Mesenchymal stem cell (in vitro differentiated cells and primary cell): Measurements from ENCODE around the gene RSBN1L.
"Not testable (repeated sequence)": the region's sequence is repeated elsewhere in the genome, so short reads cannot be mapped to it uniquely, and the experiment has no call there.

ENCODE experiments used
- DNase-seq: peaks from one replicate; pipeline ENCODE4 v3.0.0-alpha.2; 2013
- H2AFZ ChIP-seq: one replicate; pipeline ENCODE4 v1.6.1; 2013; ENCODE audit warnings: low read depth, mild to moderate bottlenecking, control low read depth, inconsistent platforms, low read length, moderate library complexity
- H2AK5ac ChIP-seq: 2 replicates; pipeline ENCODE4 v1.6.1; 2013; ENCODE audit warnings: low read length, moderate library complexity, mild to moderate bottlenecking, inconsistent platforms; ENCODE audit not compliant: severe bottlenecking
- H2BK120ac ChIP-seq: one replicate; pipeline ENCODE4 v1.6.1; 2013; ENCODE audit warnings: low read depth, mild to moderate bottlenecking, inconsistent platforms, low read length, moderate library complexity
- H2BK12ac ChIP-seq, 2 experiments: one replicate each; pipeline ENCODE4 v1.6.1; 2013; ENCODE audit warnings: inconsistent platforms in 2 of 2, low read length in 2 of 2, mild to moderate bottlenecking in 2 of 2, moderate library complexity in 2 of 2, control low read depth in 1 of 2
- H2BK15ac ChIP-seq: one replicate; pipeline ENCODE4 v1.6.1; 2013; ENCODE audit warnings: mild to moderate bottlenecking, low read depth, inconsistent platforms; ENCODE audit not compliant: poor library complexity, severe bottlenecking
- H2BK5ac ChIP-seq: 2 replicates; pipeline ENCODE4 v1.6.1; 2013; ENCODE audit warnings: low read depth, mild to moderate bottlenecking, low read length, control low read depth, inconsistent platforms; ENCODE audit not compliant: poor library complexity, severe bottlenecking
- H3K14ac ChIP-seq, 2 experiments: one replicate each; pipeline ENCODE4 v1.6.1; 2013; ENCODE audit warnings: inconsistent platforms in 2 of 2, low read length in 2 of 2, control low read depth in 1 of 2, mild to moderate bottlenecking in 1 of 2, moderate library complexity in 1 of 2
- H3K18ac ChIP-seq, 2 experiments: one replicate each; pipeline ENCODE4 v1.6.1; 2013; ENCODE audit warnings: inconsistent platforms in 2 of 2, low read length in 2 of 2, control low read depth in 1 of 2, low read depth in 1 of 2, mild to moderate bottlenecking in 1 of 2
- H3K23ac ChIP-seq, 2 experiments: one replicate each; pipeline ENCODE4 v1.6.1; 2013; ENCODE audit warnings: inconsistent platforms in 2 of 2, low read length in 2 of 2, mild to moderate bottlenecking in 2 of 2, moderate library complexity in 2 of 2, control low read depth in 1 of 2
- H3K27ac ChIP-seq: 2 replicates; pipeline ENCODE4 v1.5.1; 2013; ENCODE audit warnings: mild to moderate bottlenecking, moderate library complexity, low read length, control low read depth, inconsistent platforms; ENCODE audit not compliant: poor library complexity, severe bottlenecking
- H3K27me3 ChIP-seq, 2 experiments: 2 replicates each; pipeline versions ENCODE4 v1.6.1 to v1.7.0; 2013; ENCODE audit warnings: low read length in 2 of 2, mild to moderate bottlenecking in 2 of 2, moderate library complexity in 2 of 2, control low read depth in 1 of 2, inconsistent platforms in 1 of 2; ENCODE audit not compliant: control insufficient read depth in 1 of 2, insufficient read depth in 1 of 2
- H3K36me3 ChIP-seq, 2 experiments: 2 replicates each; pipeline versions ENCODE4 v1.6.1 to v1.7.0; 2013; ENCODE audit warnings: low read length in 2 of 2, control low read depth in 1 of 2, inconsistent platforms in 1 of 2, low read depth in 1 of 2, mild to moderate bottlenecking in 1 of 2; ENCODE audit not compliant: insufficient read depth in 2 of 2, control insufficient read depth in 1 of 2
- H3K4ac ChIP-seq, 2 experiments: one replicate each; pipeline ENCODE4 v1.6.1; 2013; ENCODE audit warnings: inconsistent platforms in 2 of 2, low read length in 2 of 2, mild to moderate bottlenecking in 2 of 2, moderate library complexity in 2 of 2, control low read depth in 1 of 2, low read depth in 1 of 2
- H3K4me1 ChIP-seq: 2 replicates; pipeline ENCODE4 v1.6.1; 2013; ENCODE audit warnings: low read depth, low read length, control low read depth; ENCODE audit not compliant: control insufficient read depth, insufficient read depth
- H3K4me2 ChIP-seq: 2 replicates; pipeline ENCODE4 v1.6.1; 2013; ENCODE audit warnings: low read length, mild to moderate bottlenecking, inconsistent platforms; ENCODE audit not compliant: poor library complexity, severe bottlenecking
- H3K4me3 ChIP-seq, 2 experiments: 2 replicates each; pipeline versions ENCODE4 v1.5.1 to v1.7.0; 2013; ENCODE audit warnings: low read length in 2 of 2, mild to moderate bottlenecking in 2 of 2, control low read depth in 1 of 2, low read depth in 1 of 2; ENCODE audit not compliant: insufficient read depth in 1 of 2
- H3K79me1 ChIP-seq: replicated peaks from 2 replicates; pipeline ENCODE4 v1.6.1; 2013; ENCODE audit warnings: mild to moderate bottlenecking, control low read depth, low read length, inconsistent platforms; ENCODE audit not compliant: poor library complexity, severe bottlenecking
- H3K9ac ChIP-seq: 2 replicates; pipeline ENCODE4 v1.7.0; 2013; ENCODE audit warnings: mild to moderate bottlenecking, low read length, moderate library complexity
- H3K9me3 ChIP-seq: 2 replicates; pipeline ENCODE4 v1.7.0; 2013; ENCODE audit warnings: mild to moderate bottlenecking, low read length; ENCODE audit not compliant: control insufficient read depth
- H4K8ac ChIP-seq: one replicate; pipeline ENCODE4 v1.6.1; 2013; ENCODE audit warnings: inconsistent platforms, mild to moderate bottlenecking, low read length, moderate library complexity
- H4K91ac ChIP-seq: one replicate; pipeline ENCODE4 v1.6.1; 2013; ENCODE audit warnings: mild to moderate bottlenecking, low read length, inconsistent platforms
- WGBS: methylation state at CpG from one replicate; pipeline ENCODE4 v1.1.7; 2013; ENCODE audit warnings: mixed read lengths; 5-methylcytosine and 5-hydroxymethylcytosine counted together

RSBN1L gene

DNA sequence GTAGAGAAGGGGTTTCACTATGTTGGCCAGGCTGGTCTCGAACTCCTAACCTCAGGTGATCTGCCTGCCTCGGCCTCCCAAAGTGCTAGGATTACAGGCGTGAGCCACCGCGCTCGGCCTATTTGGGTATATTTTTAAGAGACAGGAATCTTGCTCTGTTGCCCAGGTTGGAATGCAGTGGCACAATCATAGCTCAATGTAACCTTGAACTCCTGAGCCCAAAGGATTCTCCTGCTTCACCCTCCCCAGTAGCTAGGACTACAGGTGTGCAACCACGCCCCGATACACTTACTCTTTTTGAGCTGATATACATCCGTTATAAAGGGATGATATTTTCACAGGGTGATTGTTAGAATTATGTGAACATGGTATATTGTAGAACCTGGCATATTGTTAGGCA, 7.4 kb downstream of the RSBN1L start:
- H3K36me3 ChIP-seq, H3K4ac ChIP-seq, DNase-seq, H3K18ac ChIP-seq, H4K8ac ChIP-seq, H2BK12ac ChIP-seq, H2AFZ ChIP-seq, H2BK5ac ChIP-seq, H3K4me2 ChIP-seq, H2BK120ac ChIP-seq, H3K23ac ChIP-seq, H3K9me3 ChIP-seq, H3K27ac ChIP-seq, H2AK5ac ChIP-seq, H4K91ac ChIP-seq, H3K9ac ChIP-seq, H2BK15ac ChIP-seq, H3K4me1 ChIP-seq, H3K14ac ChIP-seq, H3K79me1 ChIP-seq, H3K4me3 ChIP-seq, H3K27me3 ChIP-seq: not testable (repeated sequence)
- 98% methylated on average over 9 of the region's 9 CpGs for WGBS

- Histone ChIP-seq H2BK120ac (no peak overlapping the region), H2BK15ac (no peak overlapping the region), H3K9ac (no peak overlapping the region), H3K4me3 (no peak overlapping the region), H3K18ac (no peak overlapping the region), H2BK5ac (no peak overlapping the region), H3K27ac (no peak overlapping the region), H3K14ac (no peak overlapping the region), H4K8ac (no peak overlapping the region), H3K23ac (no peak overlapping the region), H2AFZ (no peak overlapping the region), H3K79me1 (peaks cover 7% of the 10 kb centered on the region), H3K4me2 (no peak overlapping the region), H3K4ac (no peak overlapping the region), H4K91ac (no peak overlapping the region), H2BK12ac (no peak overlapping the region), H2AK5ac (no peak overlapping the region), H3K9me3 (no peaks in the 10 kb centered on the region), H3K4me1 (peaks cover 2% of the 10 kb centered on the region), H3K36me3 (peaks cover 5 to 18% of the 10 kb centered on the region in 2 experiments), H3K27me3 (no peaks in the 10 kb centered on the region)
- no peak for DNase-seq
- WGBS = no CpG with 5 or more reads among the region's 1 CpG
Measured at GRCh38 chr7:77707504-77707992, 11.3 kb downstream of the RSBN1L start.

DNA sequence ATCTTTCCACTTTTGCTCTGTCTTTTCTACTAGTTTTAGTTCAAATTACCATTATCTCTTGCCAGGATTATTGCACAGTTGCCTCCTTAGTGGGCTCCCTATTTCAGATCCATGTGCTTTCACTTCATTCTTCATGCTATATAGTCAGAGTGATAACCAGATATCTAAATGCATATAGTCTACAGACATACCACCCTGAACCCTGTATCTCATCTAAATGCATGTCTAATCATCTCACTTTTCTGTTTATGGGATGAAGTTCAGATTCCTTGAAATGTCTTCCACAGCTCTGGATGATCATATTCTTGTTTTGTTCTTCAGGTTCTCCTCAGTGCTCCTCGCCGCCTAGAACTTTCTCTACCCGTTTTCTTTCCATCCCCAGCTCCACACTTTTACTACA, 13.8 kb downstream of the RSBN1L start:
- Histone ChIP-seq H3K9me3 (no peaks in the 10 kb centered on the region), H2AK5ac (no peak overlapping the region)

GRCh38 chr7:77710861-77711260, 14.6 kb downstream of the RSBN1L start:
- Histone ChIP-seq H3K18ac (no peak overlapping the region), H2BK120ac (no peak overlapping the region), H3K9ac (no peak overlapping the region), H3K79me1 (peaks cover 7% of the 10 kb centered on the region), H3K36me3 (peaks cover 5 to 18% of the 10 kb centered on the region in 2 experiments), H2BK15ac (no peak overlapping the region), H3K27ac (no peak overlapping the region), H2AFZ (no peak overlapping the region), H4K91ac (no peak overlapping the region), H3K14ac (no peak overlapping the region), H2AK5ac (no peak overlapping the region), H2BK12ac (no peak overlapping the region), H3K4me1 (peaks cover 2% of the 10 kb centered on the region), H3K4ac (no peak overlapping the region), H3K4me2 (no peak overlapping the region), H3K4me3 (no peak overlapping the region), H2BK5ac (no peak overlapping the region), H3K27me3 (no peaks in the 10 kb centered on the region), H4K8ac (no peak overlapping the region), H3K23ac (no peak overlapping the region), H3K9me3 (no peaks in the 10 kb centered on the region)
- no peak for DNase-seq
- 90% methylated on average over 2 of the region's 3 CpGs for WGBS

More for the DNA sequence above, 13.8 kb downstream of the RSBN1L start:
- Histone ChIP-seq H3K4me3 (no peak overlapping the region), H3K27ac (no peak overlapping the region), H3K4me2 (no peak overlapping the region), H3K36me3 (peaks cover 5 to 18% of the 10 kb centered on the region in 2 experiments), H3K4ac (no peak overlapping the region), H4K8ac (no peak overlapping the region), H3K4me1 (peaks cover 2% of the 10 kb centered on the region), H2BK120ac (no peak overlapping the region), H2BK5ac (no peak overlapping the region), H3K18ac (no peak overlapping the region), H2AFZ (no peak overlapping the region), H3K27me3 (no peaks in the 10 kb centered on the region), H2BK15ac (no peak overlapping the region), H4K91ac (no peak overlapping the region), H3K79me1 (peaks cover 7% of the 10 kb centered on the region), H3K14ac (no peak overlapping the region), H3K9ac (no peak overlapping the region), H2BK12ac (no peak overlapping the region), H3K23ac (no peak overlapping the region)
- WGBS = over 99% methylated on average over 3 of the region's 3 CpGs
- no peak for DNase-seq
